ENCODE measurements around the gene PIEZO2.

The PIEZO2 gene

GRCh38 chr18:10775026-10775425 lies 374.3 kb downstream of the PIEZO2 start:
- Histone ChIP-seq H3K27me3 (replicated peaks; ENCODE audit: control insufficient read depth, insufficient read depth, low read length) (no peaks in the 10 kb centered on the region), H3K4me3 (replicated peaks; ENCODE audit: low read depth, low read length) (no peak overlapping the region), H3K36me3 (ENCODE audit: control insufficient read depth, insufficient read depth, low read length) (peaks cover 7% of the 10 kb centered on the region)
- TF ChIP-seq CTCF (IDR thresholded peaks at IDR 0.05; ENCODE audit: insufficient read depth, low read length, poor library complexity, severe bottlenecking), result no peak
- no peak for DNase-seq (ENCODE audit: extremely low read depth, insufficient read length)

- peaks cover 9% of the 10 kb centered on the region for H3K36me3 ChIP-seq (ENCODE audit: control insufficient read depth, insufficient read depth, low read length)
- H3K4me3 ChIP-seq (replicated peaks; ENCODE audit: low read depth, low read length), result no peak overlapping the region
- peak; percentile 33 for DNase-seq (ENCODE audit: extremely low read depth, insufficient read length)
- TF ChIP-seq CTCF (IDR thresholded peaks at IDR 0.05; ENCODE audit: insufficient read depth, low read length, poor library complexity, severe bottlenecking), result no peak
- no peaks in the 10 kb centered on the region for H3K27me3 ChIP-seq (replicated peaks; ENCODE audit: control insufficient read depth, insufficient read depth, low read length)
Observed at GRCh38 chr18:10771053-10771709, 378.2 kb downstream of the PIEZO2 start.

GRCh38 chr18:10770264-10770663 lies 379.1 kb downstream of the PIEZO2 start:
- Histone ChIP-seq H3K36me3 (ENCODE audit: control insufficient read depth, insufficient read depth, low read length) (peaks cover 9% of the 10 kb centered on the region), H3K4me3 (replicated peaks; ENCODE audit: low read depth, low read length) (no peak overlapping the region), H3K27me3 (replicated peaks; ENCODE audit: control insufficient read depth, insufficient read depth, low read length) (no peaks in the 10 kb centered on the region)
- TF ChIP-seq CTCF (IDR thresholded peaks at IDR 0.05; ENCODE audit: insufficient read depth, low read length, poor library complexity, severe bottlenecking), result no peak
- no peak for DNase-seq (ENCODE audit: extremely low read depth, insufficient read length)

- Histone ChIP-seq H3K27me3 (replicated peaks; ENCODE audit: control insufficient read depth, insufficient read depth, low read length) (no peaks in the 10 kb centered on the region), H3K36me3 (ENCODE audit: control insufficient read depth, insufficient read depth, low read length) (peaks cover 13% of the 10 kb centered on the region), H3K4me3 (replicated peaks; ENCODE audit: low read depth, low read length) (no peak overlapping the region)
- no peak for TF ChIP-seq CTCF (IDR thresholded peaks at IDR 0.05; ENCODE audit: insufficient read depth, low read length, poor library complexity, severe bottlenecking)
- DNase-seq (ENCODE audit: extremely low read depth, insufficient read length), result no peak
Observed at GRCh38 chr18:10768221-10768620, 381.1 kb downstream of the PIEZO2 start.

GRCh38 chr18:10767658-10768057 lies 381.7 kb downstream of the PIEZO2 start:
- no peaks in the 10 kb centered on the region for H3K27me3 ChIP-seq (replicated peaks; ENCODE audit: control insufficient read depth, insufficient read depth, low read length)
- no peak for DNase-seq (ENCODE audit: extremely low read depth, insufficient read length)
- peaks cover 17% of the 10 kb centered on the region for H3K36me3 ChIP-seq (ENCODE audit: control insufficient read depth, insufficient read depth, low read length)
- no peak overlapping the region for H3K4me3 ChIP-seq (replicated peaks; ENCODE audit: low read depth, low read length)
- no peak for TF ChIP-seq CTCF (IDR thresholded peaks at IDR 0.05; ENCODE audit: insufficient read depth, low read length, poor library complexity, severe bottlenecking)

GRCh38 chr18:10760986-10761385 lies 388.4 kb downstream of the PIEZO2 start:
- peaks cover 18% of the 10 kb centered on the region for H3K36me3 ChIP-seq (ENCODE audit: control insufficient read depth, insufficient read depth, low read length)
- H3K4me3 ChIP-seq (replicated peaks; ENCODE audit: low read depth, low read length), result no peak overlapping the region
- TF ChIP-seq CTCF (IDR thresholded peaks at IDR 0.05; ENCODE audit: insufficient read depth, low read length, poor library complexity, severe bottlenecking), result no peak
- H3K27me3 ChIP-seq (replicated peaks; ENCODE audit: control insufficient read depth, insufficient read depth, low read length), result no peaks in the 10 kb centered on the region
- DNase-seq (ENCODE audit: extremely low read depth, insufficient read length), result no peak

Data from GM06990 (cell line).